ENCODE measurements around the gene SLC35F2. TPM values are rescaled to one million over a fixed set of nuclear protein-coding genes. Genes with fewer than 3 reads are reported as not detected.
A peak's percentile ranks its signal among the peaks of the same experiment; 100 is the strongest.

The SLC35F2 gene
- polyA plus RNA-seq, 1 of the 3 experiments (the other 2 are of a cell fraction), result 12.4 TPM

DNA sequence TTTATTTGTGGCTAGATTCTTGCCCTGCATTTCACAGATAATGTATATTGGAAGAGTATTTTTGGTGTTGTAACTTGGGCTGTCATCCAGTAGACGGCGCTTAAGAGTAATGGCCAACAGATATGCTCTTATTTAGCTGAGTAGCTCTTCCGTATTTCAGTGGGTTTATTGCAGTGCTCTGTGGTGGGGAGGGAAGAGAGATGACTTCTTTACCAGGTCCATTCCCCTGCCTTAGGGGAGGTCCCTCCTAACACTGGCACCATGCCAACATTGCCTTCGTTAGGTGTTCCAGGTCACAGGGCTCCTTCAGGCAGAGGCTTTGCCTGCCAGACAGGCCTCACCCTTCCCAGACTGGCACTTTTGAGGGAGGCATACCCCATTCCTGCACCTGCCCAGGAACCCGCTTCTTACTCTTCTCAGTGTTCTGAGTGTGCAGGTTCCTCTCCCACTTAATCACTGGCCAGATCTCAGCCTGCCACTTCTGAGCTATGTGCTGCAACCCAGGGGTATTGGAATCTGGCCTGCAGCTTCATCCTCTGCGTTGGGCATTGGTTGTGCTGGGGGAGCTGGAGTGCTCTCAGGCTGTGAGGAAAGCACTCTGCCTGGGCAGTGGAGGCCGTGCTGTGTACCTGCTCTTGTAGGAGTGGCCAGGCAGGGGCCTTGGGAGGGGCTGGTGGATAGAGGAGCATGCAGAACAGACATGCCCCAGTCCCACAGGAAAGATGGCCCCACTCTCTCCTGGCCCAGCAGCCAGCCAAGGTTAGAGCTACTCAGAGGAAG lies 117.4 kb downstream of the SLC35F2 start:
- WGBS (ENCODE audit: low lambda C conversion rate), result 36% methylated on average over 5 of the region's 7 CpGs
- H2AFZ ChIP-seq (ENCODE audit: low read depth), result no peak overlapping the region

More for the DNA sequence above, 117.4 kb downstream of the SLC35F2 start:
- Histone ChIP-seq H3K9me2 (no peaks in the 10 kb centered on the region), H3K79me2 (ENCODE audit: insufficient read depth) (no peaks in the 10 kb centered on the region), H3K27ac (ENCODE audit: low read depth in 2 of 2, low read length in 1 of 2) (no peak overlapping the region), H3K4me3 (ENCODE audit: low read depth in 2 of 2, low read length in 1 of 2) (no peak overlapping the region; a peak in 1 of 4 replicates), H3K4me2 (no peak overlapping the region), H3K9ac (no peak overlapping the region), H3K4me1 (ENCODE audit: control insufficient read depth in 1 of 2, insufficient read depth in 2 of 2, low read depth in 1 of 2, low read length in 1 of 2) (no peaks in the 10 kb centered on the region; a peak in 1 of 4 replicates), H3F3A (replicated peaks; ENCODE audit: insufficient read depth) (no peaks in the 10 kb centered on the region), H3K36me3 (replicated peaks in 1 of 2; ENCODE audit: control insufficient read depth in 1 of 2, insufficient read depth in 2 of 2, low read length in 1 of 2) (no peaks in the 10 kb centered on the region), H4K20me1 (ENCODE audit: insufficient read depth) (no peaks in the 10 kb centered on the region), H3K9me3 (no peaks in the 10 kb centered on the region), H3K27me3 (ENCODE audit: insufficient read depth) (no peaks in the 10 kb centered on the region)
- ChIA-PET CTCF (interaction anchor here (0.6 to 2.5 kb wide), 16 partner anchors 10 to 178 kb away, joined by 3 to 10 read pairs (median 3); no protein-coding TSS in a partner anchor), POLR2A (no interaction called here)
- TF ChIP-seq CTCF (IDR thresholded peaks at IDR 0.05) (peak; percentile 55), YY1 (IDR thresholded peaks at IDR 0.05; ENCODE audit: low read depth) (no peak), CHD2 (IDR thresholded peaks at IDR 0.05; ENCODE audit: low read length, partially characterized antibody) (no peak), GABPA (IDR thresholded peaks at IDR 0.05; ENCODE audit: low read depth) (no peak), PBX3 (IDR thresholded peaks at IDR 0.05) (no peak), MEF2A (IDR thresholded peaks at IDR 0.05; ENCODE audit: borderline replicate concordance, low read depth) (no peak), TAF1 (IDR thresholded peaks at IDR 0.05; ENCODE audit: borderline replicate concordance, low read depth, low read length) (no peak), USF1 (IDR thresholded peaks at IDR 0.05; ENCODE audit: borderline replicate concordance, low read depth) (no peak), REST (IDR thresholded peaks at IDR 0.05; ENCODE audit: low read depth, low read length) (no peak), POLR2AphosphoS5 (IDR thresholded peaks at IDR 0.05; ENCODE audit: low read depth, low read length) (no peak), FOSL2 (IDR thresholded peaks at IDR 0.05; ENCODE audit: borderline replicate concordance, low read depth) (no peak), NFIC (IDR thresholded peaks at IDR 0.05; ENCODE audit: borderline replicate concordance) (peak; percentile 38), RAD21 (IDR thresholded peaks at IDR 0.05; ENCODE audit: low read length) (peak; percentile 59), GATA2 (CRISPR knock-in tag; IDR thresholded peaks at IDR 0.05) (no peak), SMC3 (IDR thresholded peaks at IDR 0.05; ENCODE audit: low read depth, low read length) (peak; percentile 50)
- TF ChIP-seq, protein P1, sequence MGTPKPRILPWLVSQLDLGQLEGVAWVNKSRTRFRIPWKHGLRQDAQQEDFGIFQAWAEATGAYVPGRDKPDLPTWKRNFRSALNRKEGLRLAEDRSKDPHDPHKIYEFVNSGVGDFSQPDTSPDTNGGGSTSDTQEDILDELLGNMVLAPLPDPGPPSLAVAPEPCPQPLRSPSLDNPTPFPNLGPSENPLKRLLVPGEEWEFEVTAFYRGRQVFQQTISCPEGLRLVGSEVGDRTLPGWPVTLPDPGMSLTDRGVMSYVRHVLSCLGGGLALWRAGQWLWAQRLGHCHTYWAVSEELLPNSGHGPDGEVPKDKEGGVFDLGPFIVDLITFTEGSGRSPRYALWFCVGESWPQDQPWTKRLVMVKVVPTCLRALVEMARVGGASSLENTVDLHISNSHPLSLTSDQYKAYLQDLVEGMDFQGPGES (IDR thresholded peaks at IDR 0.05; ENCODE audit: low read depth, low read length), result no peak
- TF ChIP-seq, protein P2, sequence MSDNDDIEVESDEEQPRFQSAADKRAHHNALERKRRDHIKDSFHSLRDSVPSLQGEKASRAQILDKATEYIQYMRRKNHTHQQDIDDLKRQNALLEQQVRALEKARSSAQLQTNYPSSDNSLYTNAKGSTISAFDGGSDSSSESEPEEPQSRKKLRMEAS (IDR thresholded peaks at IDR 0.05; ENCODE audit: low read depth), result no peak
- DNase-seq, result peak; percentile 33
